Heart left ventricle (tissue), 16 donors: ENCODE results near the gene AKAP10. TPM values are rescaled to one million over a fixed set of nuclear protein-coding genes. Genes with fewer than 3 reads are reported as not detected.

Experiments
- ATAC-seq, 4 donors: fragments of 200-7000 bp; cut with Tn5 transposase; one replicate each; pipeline ENCODE4 v1.9.1; 2020 to 2022; ENCODE audit warnings: moderate library complexity in 4 of 4, mild to moderate bottlenecking in 3 of 4, moderate number of reproducible peaks in 1 of 4
- DNase-seq, 5 donors: peaks; one replicate each; pipeline ENCODE4 v3.0.0-alpha.2; 2020
- H3K27ac ChIP-seq, 12 donors: fragments of 200-600 bp; sonication (generic) in 4 of 12; one replicate each; pipeline versions ENCODE4 v1.5.0 to v1.8.0; 2016 to 2022; ENCODE audit warnings: mild to moderate bottlenecking in 2 of 12
- H3K27me3 ChIP-seq, 9 donors: fragments of 200-600 bp; sonication (generic) in 2 of 9; one replicate each; pipeline versions ENCODE4 v1.5.1 to v1.8.0; 2016 to 2022; ENCODE audit warnings: mild to moderate bottlenecking in 3 of 9
- H3K36me3 ChIP-seq, 9 donors: fragments of 200-600 bp; sonication (generic) in 2 of 9; one replicate each; pipeline versions ENCODE4 v1.5.0 to v1.8.0; 2018 to 2022; ENCODE audit warnings: mild to moderate bottlenecking in 2 of 9
- H3K4me1 ChIP-seq, 12 donors: fragments of 200-600 bp; sonication (generic) in 4 of 12; one replicate each; pipeline versions ENCODE4 v1.5.0 to v1.8.0; 2016 to 2022; ENCODE audit warnings: mild to moderate bottlenecking in 3 of 12
- H3K4me3 ChIP-seq, 12 donors: fragments of 200-600 bp; sonication (generic) in 4 of 12; one replicate each; pipeline versions ENCODE4 v1.5.0 to v1.8.0; 2017 to 2022; ENCODE audit warnings: mild to moderate bottlenecking in 9 of 12, moderate library complexity in 4 of 12
- H3K9me3 ChIP-seq, 12 donors: fragments of 200-600 bp; sonication (generic) in 4 of 12; one replicate each; pipeline versions ENCODE4 v1.5.0 to v1.8.0; 2016 to 2022; ENCODE audit warnings: mild to moderate bottlenecking in 1 of 12
- CTCF ChIP-seq, 12 donors: fragments of 200-600 bp; sonication (generic) in 4 of 12; IDR thresholded peaks; one replicate each; pipeline versions ENCODE4 v1.5.0 to v1.8.0; 2018 to 2022; ENCODE audit warnings: antibody characterized with exemption in 12 of 12, mild to moderate bottlenecking in 5 of 12
- POLR2A ChIP-seq, 2 donors: fragments of 450-650 bp; IDR thresholded peaks; one replicate each; pipeline ENCODE4 v1.6.1; 2017; ENCODE audit warnings: antibody characterized with exemption in 2 of 2, mild to moderate bottlenecking in 2 of 2, moderate library complexity in 2 of 2
- WGBS, 4 donors: extraction: QIAGEN DNeasy Blood & Tissue Kit in 2 of 4; methylation state at CpG; one replicate each; pipeline versions ENCODE4 v1.1.5 to v1.1.7; 2013 to 2018; 5-methylcytosine and 5-hydroxymethylcytosine counted together
- intact Hi-C, 10 donors: fragments of 100-400 bp; cut with DNase I; formaldehyde crosslinking; loops; one replicate each; pipeline versions ENCODE4 v1.11.1 to v1.14.2; 2022
- polyA plus RNA-seq, 2 donors: library from polyadenylated mRNA; stranded (reverse); fragments of 200-250 nt; gene quantifications; one replicate each; pipeline ENCODE4 v1.2.3, GENCODE V29; 2013
- total RNA-seq, 9 donors: library from RNA; depleted of rRNA in 2 of 9; stranded (reverse); fragments of >200 nt in 2 of 9; fragmentation: NEBNext Ultra II Directional in 3 of 9; extraction: Animal tissue kit (Norgen Biotek cat#: 25700) in 3 of 9; gene quantifications; one replicate each; pipeline versions ENCODE4 v1.1.0 to v1.2.4, GENCODE V29; 2016 to 2023
- donor health status: ischemic (EF 13 %, LVEDD 7.1; RV severe dilation, severe dysfunction).
- donor health status: healthy with polysubstance abuse.
- donor health status: DM: no; HTN: yes; CAD: no.
- donor health status: DM: no; HTN: no; CAD: no.
- donor health status: ischemic (EF 25% LVEDD 6.9; RV normal size, moderate dysfunction).
- donor health status: ischemic (EF 25% LVEDD 5.7; RV mildly dilated, moderate dysfunction).
- donor health status: healthy.
- donor health status: DM: yes; HTN: yes; CAD: no.
- donor health status: ischemic (EF 35%, LVEDD 5.7; RV mildly dilated, moderate dysfunction).
- donor health status: nonischemic (EF 11% LVEDD 7.7; RV severe dilation, severe dysfunction).
- donor health status: DM: yes; HTN: yes; CAD: no.
- donor health status: PGD.
- donor health status: ischemic (EF 29% LVEDD 5.4; RV normal size, mild dysfunction).
- donor health status: nonischemic (EF 23%, LVEDD 6.1; RV moderate dilation, normal function).

The AKAP10 gene
- total and polyA plus RNA-seq, 11 donors: 4.4 to 25.0 (median 13.7) TPM

- no peaks in the 10 kb centered on the region for H3K9me3 ChIP-seq
- no peak for TF ChIP-seq POLR2A (IDR thresholded peaks at IDR 0.05)
- no peak for TF ChIP-seq CTCF (IDR thresholded peaks at IDR 0.05)
- no peak overlapping the region for H3K27ac ChIP-seq
- H3K27me3 ChIP-seq: no peaks in the 10 kb centered on the region
- no peak for ATAC-seq
- 33 to 65% (median 59%) methylated on average over 1 of the region's 1 CpG for WGBS, 4 donors
- H3K36me3 ChIP-seq: no peaks in the 10 kb centered on the region
- intact Hi-C loops: loop anchor here in 2 of 10 donors (5.0 to 10.0 kb wide), 2 partner anchors 327 to 329 kb away; no protein-coding TSS in a partner anchor
- peaks cover 0 to 2% (median under 1%) of the 10 kb centered on the region in 12 donors for H3K4me1 ChIP-seq
- DNase-seq: no peak
- H3K4me3 ChIP-seq: no peak overlapping the region
Measured at GRCh38 chr17:19987897-19988296, 10.3 kb upstream of the AKAP10 start.

GRCh38 chr17:19986941-19987861 is 9.6 kb upstream of the AKAP10 start:
- TF ChIP-seq CTCF (IDR thresholded peaks at IDR 0.05): no peak
- TF ChIP-seq POLR2A (IDR thresholded peaks at IDR 0.05): no peak
- Histone ChIP-seq H3K4me1 (no peaks in the 10 kb centered on the region), H3K9me3 (no peaks in the 10 kb centered on the region), H3K27ac (no peak overlapping the region), H3K27me3 (no peaks in the 10 kb centered on the region), H3K36me3 (no peaks in the 10 kb centered on the region), H3K4me3 (no peak overlapping the region)
- no peak for ATAC-seq
- intact Hi-C loops: loop anchor here in 2 of 10 donors (5.0 to 10.0 kb wide), 2 partner anchors 328 to 330 kb away; no protein-coding TSS in a partner anchor
- no peak for DNase-seq
- WGBS, 4 donors: 73 to 81% (median 78%) methylated on average over 13 of the region's 13 CpGs

GRCh38 chr17:19979917-19980770 is 2.5 kb upstream of the AKAP10 start:
- H3K4me1 ChIP-seq: peaks cover 0 to 47% (median 16%) of the 10 kb centered on the region in 12 donors
- peak overlapping the region in 7 of 12 donors; percentile 10 to 99 (median 24) for H3K27ac ChIP-seq
- intact Hi-C loops: loop anchor here in 1 of 10 donors (10.0 kb wide), 1 partner anchor 335 kb away; no protein-coding TSS in a partner anchor
- no peaks in the 10 kb centered on the region for H3K9me3 ChIP-seq
- no peaks in the 10 kb centered on the region for H3K36me3 ChIP-seq
- H3K4me3 ChIP-seq: peak overlapping the region in 4 of 12 donors; percentile 1 to 13 (median 10)
- 65 to 79% (median 72%) methylated on average over 41 to 43 of the region's 43 CpGs for WGBS, 4 donors
- peak in 3 of 4 donors; percentile 5 to 14 (median 12) for ATAC-seq
- TF ChIP-seq POLR2A (IDR thresholded peaks at IDR 0.05) (no peak), CTCF (IDR thresholded peaks at IDR 0.05) (no peak)
- peak; percentile 22 to 83 (median 42) for DNase-seq
- H3K27me3 ChIP-seq: no peaks in the 10 kb centered on the region
